Activated naive CD8-positive, alpha-beta T cell treated with anti-CD3 and anti-CD28 coated beads, Interleukin-2, amount 50 U/mL, for 24 hours (primary cell): ENCODE results near the gene ULK4.

ENCODE experiments used
- ATAC-seq: fragments of 150-1000 bp; cut with Tn5 transposase; one replicate; pipeline ENCODE4 v1.10.0; 2021
- DNase-seq: peaks from one replicate; pipeline ENCODE4 v3.0.0; 2021
- H3K27ac Mint-ChIP-seq: one replicate; pipeline ENCODE4 v1.8.0; 2021; ENCODE audit warnings: mild to moderate bottlenecking, mixed read lengths
- H3K27me3 Mint-ChIP-seq: one replicate; pipeline ENCODE4 v1.8.0; 2021; ENCODE audit warnings: mixed read lengths
- H3K36me3 Mint-ChIP-seq: one replicate; pipeline ENCODE4 v1.8.0; 2021; ENCODE audit warnings: low read depth, mixed read lengths
- H3K4me1 Mint-ChIP-seq: one replicate; pipeline ENCODE4 v1.8.0; 2021; ENCODE audit warnings: mixed read lengths
- H3K4me3 Mint-ChIP-seq: one replicate; pipeline ENCODE4 v1.8.0; 2021; ENCODE audit warnings: mild to moderate bottlenecking, moderate library complexity, mixed read lengths
- H3K9me3 Mint-ChIP-seq: one replicate; pipeline ENCODE4 v1.8.0; 2021; ENCODE audit warnings: mixed read lengths

Gene ULK4

DNA sequence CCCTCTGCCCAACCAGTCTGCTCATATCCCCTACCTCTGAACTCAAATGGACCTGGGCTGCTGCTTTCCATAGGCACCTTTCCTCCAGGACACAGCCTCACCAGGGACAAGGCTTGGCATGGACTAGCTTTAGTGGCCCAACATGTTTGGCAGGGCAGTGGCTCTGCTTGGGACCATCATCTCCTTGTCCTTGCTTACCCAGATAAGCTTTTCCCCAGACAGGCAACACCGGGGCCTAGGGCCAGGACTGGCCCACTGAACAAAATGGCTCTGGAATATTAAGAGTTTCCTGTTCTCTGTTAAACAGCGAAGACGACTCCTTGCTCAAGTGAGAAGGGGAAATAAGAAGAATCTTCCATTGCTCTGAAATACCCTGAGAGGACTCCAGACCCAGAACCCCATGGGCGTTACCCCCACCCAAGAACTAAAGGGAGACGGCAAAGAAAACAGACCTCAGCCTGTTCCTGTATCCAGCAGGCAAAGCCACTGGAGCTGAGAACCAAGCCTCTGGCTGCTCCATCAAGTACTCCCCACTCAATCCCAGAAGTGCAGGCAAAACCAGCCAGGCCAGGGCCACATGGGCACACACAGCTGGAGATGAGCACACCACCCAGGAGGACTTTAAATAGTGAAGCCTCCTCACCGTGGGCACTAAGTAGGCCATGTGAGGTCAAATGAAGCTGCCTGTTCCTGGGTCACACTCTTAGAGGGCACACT is 717.1 kb downstream of the ULK4 start:
- DNase-seq: no peak
- ATAC-seq: no peak
- Mint-ChIP-seq H3K27ac (no peak overlapping the region), H3K4me3 (no peak overlapping the region), H3K4me1 (no peaks in the 10 kb centered on the region), H3K36me3 (peaks cover 16% of the 10 kb centered on the region), H3K27me3 (no peaks in the 10 kb centered on the region), H3K9me3 (no peaks in the 10 kb centered on the region)

DNA sequence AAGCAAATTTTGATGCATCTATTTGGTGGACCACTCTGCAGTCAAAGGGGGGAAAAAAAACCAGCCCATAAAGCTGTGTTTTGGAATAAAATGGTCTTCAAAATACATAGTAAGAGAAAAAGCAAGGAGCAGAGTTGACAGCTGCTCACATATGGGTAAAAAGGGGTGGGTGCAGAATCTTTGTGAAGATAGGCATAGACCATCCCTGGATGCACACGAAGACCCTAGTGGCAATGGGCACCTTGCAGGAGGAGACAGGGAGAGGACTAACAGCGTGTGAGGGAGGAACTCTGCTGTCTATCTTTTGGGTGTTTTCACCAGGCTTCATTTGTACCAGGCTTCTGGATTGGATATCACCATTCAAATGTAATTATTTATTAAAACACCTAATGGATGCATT is 718.7 kb downstream of the ULK4 start:
- no peaks in the 10 kb centered on the region for H3K27me3 Mint-ChIP-seq
- peaks cover 31% of the 10 kb centered on the region for H3K36me3 Mint-ChIP-seq
- no peak overlapping the region for H3K4me3 Mint-ChIP-seq
- ATAC-seq: no peak
- H3K9me3 Mint-ChIP-seq: no peaks in the 10 kb centered on the region
- no peaks in the 10 kb centered on the region for H3K4me1 Mint-ChIP-seq
- DNase-seq: no peak
- H3K27ac Mint-ChIP-seq: no peak overlapping the region

DNA sequence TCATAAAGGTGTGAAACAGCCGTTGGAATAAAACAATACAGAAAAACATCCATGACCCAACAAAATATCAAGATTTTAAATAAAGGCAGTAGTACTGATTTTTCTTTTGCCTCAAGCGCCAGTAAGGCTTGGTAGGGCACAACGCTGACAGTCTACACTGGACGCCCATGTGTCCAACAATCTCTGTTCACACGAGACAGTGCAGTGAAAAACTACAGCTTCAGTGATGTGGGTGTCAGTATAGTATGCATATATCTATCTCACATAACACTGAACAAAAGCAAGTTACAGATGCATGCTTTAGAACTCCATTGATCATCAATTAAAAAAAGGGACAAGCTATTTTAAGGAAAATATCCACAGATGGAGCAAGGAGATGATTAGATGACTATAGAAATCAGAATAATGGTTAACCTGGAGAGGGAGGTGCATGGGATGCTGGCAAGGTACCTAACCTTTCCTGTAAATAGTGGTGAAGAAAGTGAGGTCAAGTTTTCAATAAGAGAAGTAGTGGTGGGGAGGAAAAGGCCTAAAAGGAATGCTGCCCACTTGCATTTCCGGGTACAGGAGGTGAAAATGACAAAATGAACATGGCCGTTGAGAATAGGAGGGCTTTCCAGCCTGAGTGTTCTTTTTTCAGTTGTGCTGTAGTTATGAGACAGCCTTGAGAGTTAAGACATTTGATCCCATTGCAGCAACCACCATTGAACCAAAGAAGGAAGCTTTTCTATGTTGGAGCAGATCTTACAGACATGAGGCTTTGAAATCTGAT is 719.9 kb downstream of the ULK4 start:
- Mint-ChIP-seq H3K27ac (peak overlapping the region; percentile 5), H3K9me3 (no peaks in the 10 kb centered on the region)

DNA sequence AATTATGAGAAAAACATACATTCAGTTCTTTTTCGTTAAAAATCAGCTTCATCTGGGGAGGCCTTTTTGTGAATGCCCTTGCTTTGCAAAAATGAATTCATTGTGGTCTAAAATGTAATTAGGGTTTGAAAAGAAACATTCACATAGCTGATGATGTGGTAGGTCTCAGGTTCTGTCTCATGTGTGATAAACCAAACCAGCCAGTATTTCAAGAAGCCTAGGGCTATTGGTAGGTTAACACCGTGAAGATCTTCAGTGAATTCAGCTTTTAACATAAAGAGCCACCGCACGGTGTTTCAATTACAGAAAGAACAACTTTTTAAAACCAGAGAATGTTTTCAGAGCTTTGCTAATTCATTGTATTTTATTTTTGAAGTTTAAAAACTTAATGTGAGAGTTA is 720.7 kb downstream of the ULK4 start:
- Mint-ChIP-seq H3K4me1 (peaks cover 2% of the 10 kb centered on the region), H3K9me3 (no peaks in the 10 kb centered on the region), H3K4me3 (no peak overlapping the region), H3K27me3 (no peaks in the 10 kb centered on the region), H3K36me3 (peaks cover 49% of the 10 kb centered on the region), H3K27ac (no peak overlapping the region)
- ATAC-seq: no peak
- no peak for DNase-seq

More for the DNA sequence above, 719.9 kb downstream of the ULK4 start:
- H3K36me3 Mint-ChIP-seq: peaks cover 43% of the 10 kb centered on the region
- no peak for DNase-seq
- H3K4me3 Mint-ChIP-seq: no peak overlapping the region
- ATAC-seq: no peak
- peaks cover 2% of the 10 kb centered on the region for H3K4me1 Mint-ChIP-seq
- H3K27me3 Mint-ChIP-seq: no peaks in the 10 kb centered on the region

DNA sequence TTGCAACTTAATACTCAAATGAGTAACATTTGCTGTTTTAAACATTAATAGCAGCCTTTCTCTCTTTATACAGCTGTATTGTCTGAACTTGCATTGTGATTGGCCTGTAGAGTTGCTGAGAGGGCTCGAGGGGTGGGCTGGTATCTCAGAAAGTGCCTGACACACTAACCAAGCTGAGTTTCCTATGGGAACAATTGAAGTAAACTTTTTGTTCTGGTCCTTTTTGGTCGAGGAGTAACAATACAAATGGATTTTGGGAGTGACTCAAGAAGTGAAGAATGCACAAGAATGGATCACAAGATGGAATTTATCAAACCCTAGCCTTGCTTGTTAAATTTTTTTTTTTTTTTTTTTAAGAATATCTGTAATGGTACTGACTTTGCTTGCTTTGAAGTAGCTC is 722.3 kb downstream of the ULK4 start:
- H3K27me3 Mint-ChIP-seq: no peaks in the 10 kb centered on the region
- peak overlapping the region; percentile 49 for H3K27ac Mint-ChIP-seq
- H3K4me1 Mint-ChIP-seq: peaks cover 2% of the 10 kb centered on the region
- DNase-seq (no peak), ATAC-seq (no peak)
- H3K9me3 Mint-ChIP-seq: no peaks in the 10 kb centered on the region
- H3K4me3 Mint-ChIP-seq: no peak overlapping the region
- H3K36me3 Mint-ChIP-seq: peaks cover 59% of the 10 kb centered on the region

DNA sequence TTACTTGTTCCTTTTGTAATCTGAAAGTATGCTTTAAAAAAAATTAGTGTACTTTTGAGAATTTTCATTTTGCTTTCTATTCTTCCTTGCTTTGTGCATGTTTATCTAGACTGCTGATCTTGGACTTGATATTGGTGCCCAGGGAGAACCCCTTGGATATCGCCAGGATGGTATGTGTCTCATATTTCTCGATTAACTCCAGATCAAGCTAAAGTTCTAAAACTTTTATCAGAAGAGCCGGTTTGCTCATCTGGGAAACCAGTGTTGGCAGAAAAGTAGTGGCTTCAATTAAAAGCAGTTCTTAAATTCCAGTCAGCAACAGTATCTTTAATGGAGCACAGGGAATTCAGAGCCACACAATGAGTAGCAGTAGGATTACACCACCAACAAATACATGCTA is 724.0 kb downstream of the ULK4 start:
- Mint-ChIP-seq H3K36me3 (peaks cover 75% of the 10 kb centered on the region), H3K9me3 (no peaks in the 10 kb centered on the region), H3K4me1 (peaks cover 2% of the 10 kb centered on the region), H3K27ac (no peak overlapping the region), H3K4me3 (no peak overlapping the region), H3K27me3 (no peaks in the 10 kb centered on the region)
- DNase-seq (no peak), ATAC-seq (no peak)

DNA sequence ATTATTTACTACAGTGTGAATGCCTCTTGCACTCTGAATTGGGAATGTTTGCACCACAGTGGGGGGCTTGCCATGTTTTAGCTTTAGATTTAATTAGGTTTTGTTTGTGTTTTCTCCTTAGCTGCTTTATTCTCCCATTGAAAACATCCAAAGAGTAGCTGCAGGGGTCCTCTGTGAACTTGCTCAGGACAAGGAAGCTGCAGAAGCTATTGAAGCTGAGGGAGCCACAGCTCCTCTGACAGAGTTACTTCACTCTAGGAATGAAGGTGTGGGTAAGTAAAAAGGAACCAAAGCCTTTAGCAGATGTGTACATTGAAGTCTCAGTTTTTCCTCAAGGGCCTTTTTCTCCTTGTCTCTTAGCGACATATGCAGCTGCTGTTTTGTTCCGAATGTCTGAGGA is 725.7 kb downstream of the ULK4 start:
- Mint-ChIP-seq H3K9me3 (no peaks in the 10 kb centered on the region), H3K27ac (no peak overlapping the region), H3K4me3 (no peak overlapping the region), H3K36me3 (peaks cover 84% of the 10 kb centered on the region), H3K4me1 (peaks cover 2% of the 10 kb centered on the region), H3K27me3 (no peaks in the 10 kb centered on the region)
- ATAC-seq (no peak), DNase-seq (no peak)

DNA sequence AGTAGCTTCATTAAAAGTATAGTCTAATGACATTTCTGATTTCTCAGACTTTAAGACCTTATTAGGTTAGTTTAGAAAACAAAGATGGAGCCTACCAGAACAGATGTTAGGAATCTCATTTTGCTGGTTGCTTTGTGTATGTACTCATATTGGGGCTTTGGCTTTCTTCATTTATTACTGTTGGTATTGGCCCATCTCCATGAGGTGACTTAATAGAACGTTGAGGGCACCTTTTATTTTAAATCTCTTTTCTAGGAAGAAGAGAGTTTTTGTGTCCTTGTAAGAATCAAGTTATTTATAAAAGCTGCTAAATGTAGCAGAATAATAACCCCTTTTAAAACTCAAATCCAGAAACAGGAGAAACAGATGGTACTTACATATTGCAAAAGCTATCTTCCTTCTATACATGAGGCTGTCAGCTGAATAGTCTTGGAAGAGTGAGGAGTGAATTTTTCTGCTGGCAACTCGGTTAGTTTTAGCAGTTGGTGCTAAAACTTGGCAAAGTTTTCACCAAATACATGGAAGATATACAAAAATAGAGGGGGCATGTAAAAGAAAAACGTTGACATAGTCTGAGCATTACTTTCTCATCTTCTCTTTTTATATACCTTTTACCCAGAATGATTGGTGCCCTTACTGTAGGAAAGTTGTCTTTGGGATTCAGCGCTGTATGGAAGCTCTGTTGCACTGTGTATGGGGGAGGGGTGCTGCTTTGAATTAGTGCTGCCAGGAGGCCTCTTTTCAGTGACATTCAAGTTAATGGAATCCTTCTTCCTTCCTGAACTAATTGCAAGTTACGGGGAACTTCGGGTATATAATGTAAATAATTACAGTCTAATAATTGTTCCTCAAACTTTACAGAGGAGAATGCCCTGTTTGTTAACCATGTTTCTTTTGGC is 726.8 kb downstream of the ULK4 start:
- DNase-seq (no peak), ATAC-seq (no peak)
- Mint-ChIP-seq H3K27ac (no peak overlapping the region), H3K27me3 (no peaks in the 10 kb centered on the region), H3K9me3 (no peaks in the 10 kb centered on the region), H3K4me1 (peaks cover 2% of the 10 kb centered on the region), H3K36me3 (peaks cover 83% of the 10 kb centered on the region), H3K4me3 (no peak overlapping the region)

DNA sequence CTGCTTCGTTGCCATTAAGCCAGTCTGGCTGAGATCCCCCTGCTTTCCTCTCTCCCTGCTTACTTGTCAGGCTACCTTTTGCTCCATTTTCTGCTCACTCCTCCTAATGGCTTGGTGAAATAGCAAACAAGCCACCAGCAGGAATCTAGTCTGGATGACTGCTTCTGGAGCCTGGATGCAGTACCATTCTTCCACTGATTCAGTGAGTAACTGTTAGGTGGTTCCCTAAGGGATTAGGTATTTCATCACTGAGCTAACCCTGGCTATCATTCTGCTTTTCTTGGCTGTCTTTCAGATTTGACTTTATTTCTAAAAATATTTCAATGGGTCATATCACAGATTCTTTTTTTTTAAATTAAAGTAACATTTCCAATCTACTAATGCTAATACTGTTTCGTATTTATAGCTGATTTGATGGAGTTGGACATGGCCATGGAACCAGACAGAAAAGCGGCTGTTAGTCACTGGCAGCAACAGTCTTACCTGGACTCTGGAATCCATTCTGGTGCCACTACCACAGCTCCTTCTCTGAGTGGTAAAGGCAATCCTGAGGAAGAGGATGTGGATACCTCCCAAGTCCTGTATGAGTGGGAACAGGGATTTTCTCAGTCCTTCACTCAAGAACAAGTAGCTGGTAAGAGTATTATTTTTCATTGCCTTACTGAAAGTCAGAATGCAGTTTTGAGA is 737.6 kb downstream of the ULK4 start:
- Mint-ChIP-seq H3K4me1 (peaks cover 45% of the 10 kb centered on the region), H3K9me3 (no peaks in the 10 kb centered on the region), H3K4me3 (no peak overlapping the region), H3K27ac (peak overlapping the region; percentile 22), H3K36me3 (peaks cover 60% of the 10 kb centered on the region), H3K27me3 (no peaks in the 10 kb centered on the region)
- ATAC-seq (no peak), DNase-seq (no peak)

DNA sequence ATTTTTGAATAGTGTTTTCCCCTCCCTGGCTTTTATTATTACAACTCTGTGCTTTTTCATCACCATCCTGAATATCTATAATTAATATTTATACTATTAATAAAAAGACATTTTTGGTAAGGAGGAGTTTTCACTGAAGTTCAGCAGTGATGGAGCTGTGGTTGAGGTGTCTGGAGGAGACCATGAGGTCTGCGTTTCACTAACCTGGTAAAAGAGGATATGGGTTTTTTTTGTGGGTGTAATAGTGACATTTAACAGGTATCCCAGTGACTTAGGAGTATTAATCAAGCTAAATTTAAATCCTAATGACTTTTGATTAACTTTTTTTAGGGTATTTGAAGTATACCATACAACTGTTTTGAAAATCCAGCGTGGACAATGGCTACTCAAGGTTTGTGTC is 738.2 kb downstream of the ULK4 start:
- DNase-seq (no peak), ATAC-seq (no peak)
- Mint-ChIP-seq H3K4me3 (no peak overlapping the region), H3K36me3 (peaks cover 54% of the 10 kb centered on the region), H3K27ac (peak overlapping the region; percentile 22), H3K4me1 (peaks cover 50% of the 10 kb centered on the region), H3K27me3 (no peaks in the 10 kb centered on the region), H3K9me3 (no peaks in the 10 kb centered on the region)

DNA sequence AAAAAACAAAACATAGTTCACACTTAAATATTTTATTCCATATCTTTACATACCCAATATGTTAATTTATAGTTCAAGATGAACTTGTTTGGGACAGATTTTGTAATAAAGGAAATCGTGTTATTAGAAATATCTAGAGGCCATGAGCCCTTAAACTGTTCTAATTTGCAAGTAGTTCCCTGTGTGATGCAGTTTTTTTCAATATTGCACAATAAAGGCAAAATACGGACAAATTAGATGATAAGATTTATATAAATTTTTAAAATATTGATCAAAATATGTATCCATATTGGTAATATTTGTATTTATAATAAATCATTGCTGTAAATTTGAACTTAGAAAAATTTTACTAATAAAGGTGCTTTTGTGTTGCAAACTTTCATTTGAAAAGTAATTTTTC is 738.8 kb downstream of the ULK4 start:
- Mint-ChIP-seq H3K9me3 (no peaks in the 10 kb centered on the region), H3K36me3 (peaks cover 48% of the 10 kb centered on the region), H3K27ac (no peak overlapping the region), H3K27me3 (no peaks in the 10 kb centered on the region), H3K4me1 (peaks cover 51% of the 10 kb centered on the region), H3K4me3 (no peak overlapping the region)
- ATAC-seq: no peak
- no peak for DNase-seq

DNA sequence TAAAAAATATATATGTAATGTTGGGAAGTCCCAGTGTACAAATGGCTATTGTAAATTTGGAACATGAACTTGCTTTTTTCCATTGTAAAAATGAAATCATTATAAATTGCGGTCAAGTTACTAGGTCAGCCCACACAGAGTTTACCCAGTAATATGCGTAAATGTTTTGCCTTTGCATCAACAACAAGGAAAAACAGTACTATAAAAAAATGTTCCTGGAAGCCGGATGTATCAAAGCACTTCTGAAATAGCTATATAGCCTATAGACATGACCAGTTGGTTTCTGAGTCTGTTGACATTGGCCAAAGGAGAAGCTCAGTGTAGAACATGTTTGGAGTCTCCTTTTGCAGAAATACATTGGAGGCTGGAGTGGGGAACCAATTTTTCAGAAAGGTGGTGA is 739.4 kb downstream of the ULK4 start:
- no peaks in the 10 kb centered on the region for H3K27me3 Mint-ChIP-seq
- no peaks in the 10 kb centered on the region for H3K9me3 Mint-ChIP-seq
- peaks cover 43% of the 10 kb centered on the region for H3K36me3 Mint-ChIP-seq
- no peak overlapping the region for H3K27ac Mint-ChIP-seq
- H3K4me3 Mint-ChIP-seq: no peak overlapping the region
- peaks cover 57% of the 10 kb centered on the region for H3K4me1 Mint-ChIP-seq
- DNase-seq: no peak
- ATAC-seq: no peak

DNA sequence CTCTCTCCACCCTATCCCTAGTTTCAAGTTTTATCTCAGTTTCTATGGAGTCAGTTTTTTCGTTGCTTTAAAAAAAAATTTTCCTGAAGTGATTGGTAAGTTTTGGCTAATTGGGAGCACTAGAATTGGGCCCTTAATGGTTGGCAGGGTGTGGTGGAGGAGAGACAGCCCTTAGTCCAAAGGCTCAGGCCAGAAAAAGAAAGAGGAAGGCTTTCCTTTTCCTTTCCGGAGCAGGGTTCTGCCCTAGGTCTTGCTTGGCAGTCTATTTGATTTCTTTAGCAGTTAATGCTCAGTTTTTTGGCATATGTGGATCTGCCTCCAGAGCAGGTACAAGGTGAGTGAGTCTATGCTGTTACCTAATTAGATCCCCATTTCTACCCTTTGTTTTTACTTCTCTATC is 739.9 kb downstream of the ULK4 start:
- H3K4me3 Mint-ChIP-seq: no peak overlapping the region
- no peak for DNase-seq
- no peaks in the 10 kb centered on the region for H3K9me3 Mint-ChIP-seq
- no peaks in the 10 kb centered on the region for H3K27me3 Mint-ChIP-seq
- ATAC-seq: no peak
- H3K27ac Mint-ChIP-seq: peak overlapping the region; percentile 10
- H3K4me1 Mint-ChIP-seq: peaks cover 62% of the 10 kb centered on the region
- peaks cover 40% of the 10 kb centered on the region for H3K36me3 Mint-ChIP-seq

DNA sequence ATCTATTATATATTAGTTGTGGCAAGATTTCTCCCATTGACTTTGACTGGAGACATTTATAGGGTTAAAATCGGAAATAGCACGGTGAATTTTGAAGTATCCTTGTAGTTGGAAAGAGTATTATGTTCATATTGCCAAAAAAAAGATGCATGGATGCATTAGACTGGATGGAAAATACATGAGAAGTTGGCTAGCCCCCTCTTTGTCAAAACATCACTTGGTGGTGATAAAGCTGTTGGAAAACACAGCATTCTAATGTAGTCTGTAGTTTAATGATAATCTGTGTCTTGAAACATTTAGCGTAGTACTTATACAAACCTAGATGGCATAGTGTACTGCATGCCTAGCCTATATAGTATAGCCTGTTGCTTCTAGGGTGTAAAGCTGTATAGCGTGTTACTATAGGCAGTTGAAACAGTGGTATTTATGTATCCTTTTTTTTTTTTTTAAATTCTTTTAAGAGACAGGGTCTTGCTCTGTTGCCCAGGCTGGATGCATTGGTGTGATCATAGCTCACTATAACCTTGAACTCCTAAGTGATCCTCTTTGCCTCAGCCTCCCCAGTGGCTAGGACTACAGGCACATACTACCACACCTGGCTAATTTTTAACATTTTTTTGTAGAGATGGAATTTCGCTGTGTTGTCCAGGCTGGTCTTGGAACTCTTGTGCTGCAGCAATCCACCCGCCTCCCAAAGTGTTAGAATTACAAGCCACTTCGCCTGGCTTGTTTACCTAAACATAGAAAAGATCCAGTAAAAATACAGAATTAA is 740.8 kb downstream of the ULK4 start:
- no peak overlapping the region for H3K4me3 Mint-ChIP-seq
- ATAC-seq (no peak), DNase-seq (no peak)
- H3K9me3 Mint-ChIP-seq: no peaks in the 10 kb centered on the region
- H3K27ac Mint-ChIP-seq: peak overlapping the region; percentile 16
- no peaks in the 10 kb centered on the region for H3K27me3 Mint-ChIP-seq
- H3K4me1 Mint-ChIP-seq: peaks cover 67% of the 10 kb centered on the region
- peaks cover 31% of the 10 kb centered on the region for H3K36me3 Mint-ChIP-seq
